Left lobe of liver (tissue), 2 donors: ENCODE measurements around the gene ARPC1A. TPM values are rescaled to one million over a fixed set of nuclear protein-coding genes. Genes with fewer than 3 reads are reported as not detected.
A peak's percentile ranks its signal among the peaks of the same experiment; 100 is the strongest.
"Not testable (repeated sequence)": the region's sequence is repeated elsewhere in the genome, so short reads cannot be mapped to it uniquely, and the experiment has no call there.

ENCODE experiments used
- ATAC-seq: fragments of 200-7000 bp; cut with Tn5 transposase; one replicate; pipeline ENCODE4 v1.9.1; 2020; ENCODE audit warnings: mild to moderate bottlenecking, moderate library complexity
- DNase-seq: peaks from one replicate; pipeline ENCODE4 v3.0.0-alpha.2; 2020; ENCODE audit warnings: low spot score
- total RNA-seq: library from RNA; stranded (reverse); gene quantifications from one replicate; pipeline ENCODE4 v1.2.1, GENCODE V29; 2021
- donor health status: DM: no; HTN: no; CAD: no; lungs with moderate emphysema.
- donor health status: DM: no; HTN: yes; CAD: no.

The ARPC1A gene
- total RNA-seq, 1 donor from 2014 or later: 64.2 TPM

GRCh38 chr7:99386584-99387238 lies 61.0 kb downstream of the ARPC1A start:
- DNase-seq: no peak

GRCh38 chr7:99387239-99387635 lies 61.5 kb downstream of the ARPC1A start:
- DNase-seq: not testable (repeated sequence)
- peak; percentile 12 for ATAC-seq

More at GRCh38 chr7:99386584-99387238, 61.0 kb downstream of the ARPC1A start:
- ATAC-seq: peak; percentile 29

GRCh38 chr7:99387912-99388311 lies 62.2 kb downstream of the ARPC1A start:
- DNase-seq: no peak
- no peak for ATAC-seq

GRCh38 chr7:99389772-99390171 lies 64.1 kb downstream of the ARPC1A start:
- DNase-seq (no peak), ATAC-seq (no peak)

- ATAC-seq (no peak), DNase-seq (no peak)
These were observed 65.4 kb downstream of the ARPC1A start for GRCh38 chr7:99390941-99391602.

- DNase-seq: no peak
- no peak for ATAC-seq
These were observed 66.3 kb downstream of the ARPC1A start for GRCh38 chr7:99392046-99392445.

- ATAC-seq (peak; percentile 53), DNase-seq (peak; percentile 64)
These were observed 67.1 kb downstream of the ARPC1A start for GRCh38 chr7:99392659-99393354.

GRCh38 chr7:99393355-99394187 lies 67.9 kb downstream of the ARPC1A start:
- no peak for DNase-seq
- peak; percentile 2 for ATAC-seq

- DNase-seq: no peak
- no peak for ATAC-seq
These were observed 68.4 kb downstream of the ARPC1A start for GRCh38 chr7:99394188-99394502.

- ATAC-seq (peak; percentile 81), DNase-seq (peak; percentile 89)
These were observed 70.1 kb downstream of the ARPC1A start for GRCh38 chr7:99395616-99396327.

GRCh38 chr7:99396418-99397296 lies 71.0 kb downstream of the ARPC1A start:
- DNase-seq: no peak
- no peak for ATAC-seq

GRCh38 chr7:99397297-99397983 lies 71.7 kb downstream of the ARPC1A start:
- ATAC-seq (no peak), DNase-seq (no peak)

- ATAC-seq (no peak), DNase-seq (no peak)
These were observed 73.3 kb downstream of the ARPC1A start for GRCh38 chr7:99398891-99399445.

- no peak for DNase-seq
- no peak for ATAC-seq
These were observed 73.9 kb downstream of the ARPC1A start for GRCh38 chr7:99399597-99399996.

- ATAC-seq (no peak), DNase-seq (no peak)
These were observed 77.2 kb downstream of the ARPC1A start for GRCh38 chr7:99402854-99403253.

GRCh38 chr7:99403764-99404163 lies 78.1 kb downstream of the ARPC1A start:
- DNase-seq (no peak), ATAC-seq (no peak)

GRCh38 chr7:99404235-99404976 lies 78.7 kb downstream of the ARPC1A start:
- DNase-seq: no peak
- ATAC-seq: no peak

- DNase-seq: no peak
- ATAC-seq: no peak
These were observed 79.3 kb downstream of the ARPC1A start for GRCh38 chr7:99404977-99405320.
